Stimulated activated CD4-positive, alpha-beta T cell treated with anti-CD3 and anti-CD28 coated beads, Interleukin-4, amount 100 ng/mL, for 4 hours (primary cell): ENCODE measurements around the gene EEF1AKMT3.

Experiments
- DNase-seq, 2 experiments: peaks; one replicate each; pipeline ENCODE4 v3.0.0-alpha.2; 2020

The EEF1AKMT3 gene

GRCh38 chr12:57735952-57736740, 36.3 kb upstream of the EEF1AKMT3 start:
- no peak for DNase-seq

GRCh38 chr12:57736741-57737466, 35.5 kb upstream of the EEF1AKMT3 start:
- DNase-seq, result no peak

- DNase-seq, result no peak
Observed at GRCh38 chr12:57737467-57738460, 34.6 kb upstream of the EEF1AKMT3 start.

GRCh38 chr12:57738661-57739237, 33.7 kb upstream of the EEF1AKMT3 start, which contains the start of gene AGAP2:
Gene AGAP2, minus strand, starts transcription at chr12:57738742. Its CDS starts 496 bp downstream, at chr12:57738246.
- no peak for DNase-seq

GRCh38 chr12:57739387-57739786, 33.0 kb upstream of the EEF1AKMT3 start:
- no peak for DNase-seq

GRCh38 chr12:57739914-57740538, 32.4 kb upstream of the EEF1AKMT3 start:
- DNase-seq, result no peak

GRCh38 chr12:57740656-57741412, 31.6 kb upstream of the EEF1AKMT3 start:
- peak; percentile 50 to 79 for DNase-seq

- DNase-seq, result no peak
Observed at GRCh38 chr12:57741413-57741789, 31.0 kb upstream of the EEF1AKMT3 start.

- DNase-seq, result peak; percentile 67 to 78
Observed at GRCh38 chr12:57741844-57742738, 30.3 kb upstream of the EEF1AKMT3 start.

GRCh38 chr12:57743769-57744168, 28.6 kb upstream of the EEF1AKMT3 start:
- DNase-seq, result no peak

GRCh38 chr12:57744194-57744776, 28.1 kb upstream of the EEF1AKMT3 start:
- peak; percentile 63 to 68 for DNase-seq

- DNase-seq, result peak; percentile 90 to 94
Observed at GRCh38 chr12:57744777-57745484, 27.5 kb upstream of the EEF1AKMT3 start, which contains the start of gene TSPAN31. Gene TSPAN31, plus strand, starts transcription at chr12:57745039. Its CDS starts 116 bp downstream, at chr12:57745155.

GRCh38 chr12:57745485-57745881, 26.9 kb upstream of the EEF1AKMT3 start:
- no peak for DNase-seq

GRCh38 chr12:57746025-57746424, 26.4 kb upstream of the EEF1AKMT3 start:
- DNase-seq, result no peak

GRCh38 chr12:57749061-57749460, 23.4 kb upstream of the EEF1AKMT3 start:
- DNase-seq, result no peak

GRCh38 chr12:57750561-57751431, 21.6 kb upstream of the EEF1AKMT3 start:
- no peak for DNase-seq

GRCh38 chr12:57751432-57751787, 21.0 kb upstream of the EEF1AKMT3 start:
- DNase-seq, result no peak
